ENCODE results near the gene DNAH8.

Gene DNAH8

GRCh38 chr6:39075807-39076622, 360.9 kb downstream of the DNAH8 start:
- DNase-seq (ENCODE audit: low read depth), result no peak

GRCh38 chr6:39076623-39077535, 361.8 kb downstream of the DNAH8 start:
- no peak for DNase-seq (ENCODE audit: low read depth)

GRCh38 chr6:39077882-39078594, 362.9 kb downstream of the DNAH8 start:
- DNase-seq (ENCODE audit: low read depth), result no peak

- DNase-seq (ENCODE audit: low read depth), result no peak
These were observed 363.6 kb downstream of the DNAH8 start for GRCh38 chr6:39078695-39079094.

- no peak for DNase-seq (ENCODE audit: low read depth)
These were observed 364.4 kb downstream of the DNAH8 start for GRCh38 chr6:39079197-39080125.
